GM21447 (cell line): ENCODE results near the gene BTF3.
A peak's percentile ranks its signal among the peaks of the same experiment; 100 is the strongest.
"Not testable (repeated sequence)": the region's sequence is repeated elsewhere in the genome, so short reads cannot be mapped to it uniquely, and the experiment has no call there.

Source experiments
- ATAC-seq: cut with Tn5 transposase; IDR thresholded peaks from one replicate; pipeline ENCODE4 v1.9.1; 2021; ENCODE audit not compliant: unreplicated experiment

Gene BTF3

DNA sequence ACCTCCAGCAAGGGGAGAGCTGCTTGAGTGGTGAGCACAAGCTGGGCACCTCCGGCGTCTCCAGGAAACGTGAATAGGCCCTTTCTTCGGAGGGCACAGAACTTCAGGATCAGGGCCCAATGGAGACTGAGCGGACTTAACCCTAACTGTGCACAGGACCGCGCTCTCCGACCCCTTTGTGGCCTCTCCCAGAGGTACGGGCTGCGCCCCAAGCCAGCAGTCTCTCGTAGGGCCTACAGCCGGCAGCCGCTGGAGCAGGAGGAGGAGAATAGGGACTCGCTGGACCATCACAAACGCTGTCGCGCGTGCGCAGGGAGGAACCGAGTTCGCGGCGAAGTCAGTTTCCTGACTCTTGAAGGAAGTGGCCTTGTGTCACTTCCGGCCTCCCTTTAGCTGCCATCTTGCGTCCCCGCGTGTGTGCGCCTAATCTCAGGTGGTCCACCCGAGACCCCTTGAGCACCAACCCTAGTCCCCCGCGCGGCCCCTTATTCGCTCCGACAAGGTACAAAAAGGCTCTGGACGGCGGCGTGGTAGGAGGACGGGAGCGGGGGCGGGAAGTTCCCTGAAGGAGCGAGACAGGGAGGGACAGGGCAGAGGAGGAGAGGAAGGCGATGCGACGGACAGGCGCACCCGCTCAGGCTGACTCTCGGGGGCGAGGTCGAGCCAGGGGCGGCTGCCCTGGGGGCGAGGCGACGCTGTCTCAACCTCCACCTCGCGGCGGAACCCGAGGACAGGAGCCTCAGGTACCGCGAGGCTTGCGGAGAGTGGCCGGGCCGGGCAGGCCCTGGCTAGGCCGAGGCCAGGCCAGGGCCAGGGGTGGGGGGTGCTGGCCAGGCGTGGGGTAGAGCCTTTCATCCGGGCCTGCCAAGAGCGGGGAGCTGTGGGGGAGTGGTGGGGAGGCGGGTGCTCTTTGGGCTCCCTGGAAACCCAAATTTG is at the start of gene BTF3:
Gene BTF3 (plus strand): TSS at position 386 of the 936 bp plus-strand sequence. CDS start 226 bp downstream, at position 612.
- peak; percentile 96 for ATAC-seq

DNA sequence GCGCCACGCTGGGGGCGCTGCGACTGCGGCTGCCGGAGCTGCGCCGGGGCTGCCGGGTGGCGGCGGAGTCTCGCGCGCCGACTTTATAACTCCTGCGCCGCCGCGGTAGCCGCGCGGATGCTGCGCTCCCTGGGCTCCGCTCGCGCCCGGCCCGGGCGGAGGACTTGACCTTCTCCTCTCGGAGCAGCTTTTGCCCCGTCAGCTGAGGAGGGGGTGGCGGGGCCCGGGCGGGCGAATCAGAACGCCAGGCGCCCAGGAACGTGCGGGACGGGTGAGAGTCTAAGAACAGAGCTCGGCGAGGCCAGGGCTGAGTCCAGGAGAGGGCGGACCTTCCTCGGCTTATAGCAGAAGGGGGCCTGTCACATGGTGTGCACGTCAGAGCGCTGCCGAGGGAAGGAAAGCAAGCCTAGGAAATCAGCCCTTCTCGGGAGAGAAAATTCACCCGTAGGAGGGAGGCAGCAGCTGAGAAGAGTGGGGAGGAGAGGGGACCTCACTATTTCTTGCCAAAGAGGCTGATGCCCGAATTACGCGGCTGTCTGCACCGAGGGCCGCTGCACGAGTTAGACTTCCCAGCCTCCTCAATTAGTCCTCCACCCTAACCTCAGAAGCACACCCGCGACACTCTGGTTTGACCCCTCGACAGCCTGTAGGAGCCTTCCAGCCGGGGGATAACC is 49.6 kb upstream of the BTF3 start, which contains the start of gene FOXD1:
Gene FOXD1 (minus strand): TSS at position 315 of the 674 bp plus-strand sequence. CDS start 415 bp downstream, outside the sequence.
- no peak for ATAC-seq

DNA sequence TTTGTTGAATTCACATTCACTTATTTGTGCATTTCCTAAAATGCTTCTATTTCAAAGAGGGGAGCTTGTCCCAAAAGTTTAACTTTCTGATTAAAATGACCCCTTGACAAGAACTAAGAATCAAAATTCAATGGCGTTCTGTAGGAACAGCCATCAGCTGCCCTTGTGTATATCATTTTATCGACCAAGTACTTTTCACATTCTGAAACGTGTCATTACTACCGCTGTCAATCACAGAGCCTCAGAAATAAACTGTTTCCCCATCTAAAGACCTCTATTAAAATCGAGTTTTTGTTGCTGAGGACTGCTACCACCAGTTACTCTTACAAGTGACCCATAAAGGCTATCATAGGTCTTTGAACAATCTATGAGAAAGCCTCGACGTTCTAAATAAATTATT is 48.1 kb upstream of the BTF3 start:
- no peak for ATAC-seq

DNA sequence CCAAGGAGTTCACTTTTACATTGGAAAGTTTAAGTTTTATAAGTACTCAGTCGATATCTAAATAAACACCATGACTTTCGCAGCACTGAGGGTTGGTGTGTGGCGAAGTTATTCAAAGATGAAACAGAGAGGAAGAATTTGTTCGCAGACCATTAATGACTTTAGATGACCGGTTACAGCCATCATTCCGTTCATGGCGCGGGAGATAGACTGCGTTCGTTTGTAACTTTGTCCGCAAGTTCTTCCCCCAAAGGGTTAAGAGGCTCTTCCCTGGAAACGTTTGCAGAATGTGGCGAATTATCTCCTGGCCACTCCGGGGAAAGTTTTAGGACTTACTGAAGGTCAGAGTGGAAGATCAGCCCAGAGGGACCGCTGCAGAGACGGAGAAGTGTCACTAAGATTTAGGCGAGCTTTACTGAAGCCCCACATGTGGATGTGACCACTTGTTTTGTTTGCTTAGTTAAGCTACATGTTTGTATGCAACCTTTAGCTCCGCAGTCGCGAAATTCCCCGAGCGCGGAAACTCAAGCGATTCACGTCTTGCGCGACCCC is 47.5 kb upstream of the BTF3 start:
- no peak for ATAC-seq

DNA sequence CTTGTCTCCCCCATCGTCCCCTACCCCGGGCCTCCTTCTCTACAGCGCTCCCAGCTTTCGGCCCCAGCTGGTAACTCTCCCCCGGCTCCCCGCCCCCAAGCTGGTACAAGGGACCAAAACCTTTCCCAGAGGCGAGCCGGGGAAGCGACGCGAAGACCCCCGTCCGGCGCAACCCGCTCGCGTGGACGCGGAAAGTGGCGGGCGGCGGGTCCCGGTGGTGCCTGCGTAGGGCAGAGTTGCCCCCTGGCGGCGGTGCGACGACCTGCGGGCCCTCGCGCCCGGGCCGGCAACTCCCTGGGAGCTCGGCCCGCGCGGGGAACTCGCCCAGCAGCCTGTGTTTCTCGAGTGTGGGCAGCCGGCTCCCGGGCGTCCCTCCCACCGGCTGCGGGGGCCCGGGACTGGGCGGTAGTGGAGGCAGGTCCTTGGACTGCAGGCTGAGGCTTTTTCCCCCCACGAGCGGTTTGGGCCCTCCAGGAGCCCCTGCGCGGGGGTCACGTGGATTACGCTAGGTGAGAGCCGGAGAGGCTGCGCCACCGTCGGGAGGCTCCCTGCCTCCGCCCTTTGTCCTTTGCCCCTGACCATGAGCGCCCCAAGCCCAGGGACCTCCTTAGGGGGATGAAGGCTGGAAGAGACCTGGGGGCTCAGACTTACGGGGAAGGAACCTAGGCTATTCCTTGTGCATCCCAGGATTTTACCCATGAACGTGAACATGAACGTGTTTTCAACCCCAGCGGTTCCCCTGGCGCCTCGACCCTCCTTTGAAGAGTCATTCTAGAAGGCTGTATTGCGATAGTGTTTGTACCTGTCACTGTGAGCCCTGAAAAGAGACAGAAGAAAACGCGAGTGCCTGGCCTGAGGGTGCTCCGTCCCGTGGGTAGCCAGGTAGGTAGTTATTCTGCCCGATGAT is 46.8 kb upstream of the BTF3 start:
- ATAC-seq = no peak

DNA sequence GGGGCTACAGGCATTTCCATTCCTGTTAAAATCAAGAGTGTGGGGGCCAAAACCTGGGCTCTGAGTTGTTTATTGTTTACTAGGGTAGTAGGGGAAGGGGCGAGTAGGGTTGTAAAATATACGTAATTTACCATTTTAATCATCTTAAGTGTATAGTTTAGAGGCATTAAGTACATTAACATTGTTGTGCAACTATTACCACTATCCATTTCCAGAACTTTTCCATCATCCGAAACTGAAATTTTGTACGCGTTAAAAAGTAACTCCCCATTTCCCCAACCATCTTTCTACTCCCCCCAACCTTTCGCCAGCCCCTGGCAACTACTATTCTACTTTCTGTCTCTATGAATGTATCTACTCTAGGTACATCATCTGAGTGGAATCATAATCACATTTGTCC is 46.0 kb upstream of the BTF3 start:
- ATAC-seq = no peak

DNA sequence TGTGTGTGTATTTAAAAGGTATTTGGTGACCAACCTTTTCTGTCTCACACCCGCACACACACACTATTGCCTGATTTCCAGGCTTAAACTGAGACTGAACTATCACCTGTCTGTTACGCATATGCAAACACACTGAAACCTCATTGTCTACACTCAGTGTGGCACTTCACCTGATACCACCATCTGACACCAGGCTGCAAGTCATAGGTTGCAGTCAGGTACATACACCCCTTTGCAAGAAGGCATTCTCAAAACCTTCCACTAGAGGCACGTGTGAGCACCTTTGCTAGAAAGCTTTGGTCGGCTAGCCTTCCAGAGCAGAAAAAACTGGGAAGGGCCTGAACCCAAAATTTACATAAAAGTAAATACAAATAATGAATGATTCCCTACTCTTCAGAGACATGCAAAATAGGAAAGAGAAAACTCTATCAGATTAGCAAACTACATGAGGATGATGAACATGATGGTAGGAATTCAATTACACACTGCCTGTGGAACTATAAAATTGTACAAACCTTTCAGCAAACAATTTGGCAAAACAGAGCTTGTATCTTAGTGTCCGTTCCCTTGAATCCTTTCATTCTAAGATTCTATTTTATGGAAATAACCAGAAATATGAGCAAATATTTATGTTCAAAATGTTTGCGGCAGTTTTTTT is 43.7 kb upstream of the BTF3 start:
- peak; percentile 58 for ATAC-seq

DNA sequence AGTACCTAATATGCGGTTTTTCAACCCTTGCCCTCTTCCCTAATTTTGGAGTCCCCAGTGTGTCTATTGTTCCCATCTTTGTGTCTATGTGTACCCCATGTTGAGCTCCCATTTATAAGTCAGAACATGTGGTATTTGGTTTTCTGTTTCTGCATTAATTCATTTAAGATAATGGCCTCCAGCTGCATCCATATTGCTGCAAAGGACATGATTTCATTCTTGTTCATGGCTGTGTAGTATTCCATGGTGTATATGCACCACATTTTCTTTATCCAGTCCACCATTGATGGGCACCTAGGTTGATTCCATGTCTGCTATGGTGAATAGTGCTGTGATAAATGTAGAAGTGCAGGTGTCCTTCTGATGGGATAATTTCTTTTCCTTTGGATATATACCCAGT is 41.8 kb upstream of the BTF3 start:
- not testable (repeated sequence) for ATAC-seq

DNA sequence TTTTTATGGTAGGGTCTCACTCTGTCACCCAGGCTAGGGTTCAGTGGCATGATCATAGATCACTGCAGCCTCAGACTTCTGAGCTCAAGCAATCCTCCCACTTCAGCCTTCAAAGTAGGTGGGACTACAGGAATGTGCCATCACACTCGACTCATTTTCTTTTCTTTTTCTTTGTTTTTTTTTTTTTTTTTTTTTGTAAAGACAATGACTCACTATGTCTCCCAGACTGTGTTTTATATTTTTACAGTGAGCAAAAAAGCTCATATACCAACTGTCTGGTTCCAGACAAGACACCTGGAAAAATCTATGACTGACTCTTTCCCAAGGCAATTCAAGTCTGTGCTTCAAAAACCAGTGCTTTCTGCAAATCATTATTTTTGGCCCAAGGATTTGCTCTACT is 38.9 kb upstream of the BTF3 start:
- ATAC-seq = no peak

DNA sequence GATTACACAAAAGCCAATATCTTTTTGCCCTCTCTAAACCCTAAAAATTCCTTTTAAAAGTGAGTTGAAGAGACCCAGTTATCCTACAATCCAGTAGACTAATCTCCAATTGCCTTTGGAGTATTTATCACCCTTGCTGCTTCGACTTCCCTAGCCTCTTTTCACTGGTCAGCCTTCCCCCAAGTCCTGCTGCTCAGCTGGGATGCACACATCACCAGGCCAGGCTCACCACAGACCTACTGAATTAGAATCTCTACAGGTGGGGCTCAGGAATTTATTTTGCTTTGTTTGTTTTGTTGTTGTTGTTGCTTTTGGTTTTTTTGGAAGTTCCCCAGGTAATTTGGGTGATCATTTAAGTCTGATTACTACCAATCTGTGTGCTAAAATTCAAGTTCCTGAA is 38.1 kb upstream of the BTF3 start:
- no peak for ATAC-seq

DNA sequence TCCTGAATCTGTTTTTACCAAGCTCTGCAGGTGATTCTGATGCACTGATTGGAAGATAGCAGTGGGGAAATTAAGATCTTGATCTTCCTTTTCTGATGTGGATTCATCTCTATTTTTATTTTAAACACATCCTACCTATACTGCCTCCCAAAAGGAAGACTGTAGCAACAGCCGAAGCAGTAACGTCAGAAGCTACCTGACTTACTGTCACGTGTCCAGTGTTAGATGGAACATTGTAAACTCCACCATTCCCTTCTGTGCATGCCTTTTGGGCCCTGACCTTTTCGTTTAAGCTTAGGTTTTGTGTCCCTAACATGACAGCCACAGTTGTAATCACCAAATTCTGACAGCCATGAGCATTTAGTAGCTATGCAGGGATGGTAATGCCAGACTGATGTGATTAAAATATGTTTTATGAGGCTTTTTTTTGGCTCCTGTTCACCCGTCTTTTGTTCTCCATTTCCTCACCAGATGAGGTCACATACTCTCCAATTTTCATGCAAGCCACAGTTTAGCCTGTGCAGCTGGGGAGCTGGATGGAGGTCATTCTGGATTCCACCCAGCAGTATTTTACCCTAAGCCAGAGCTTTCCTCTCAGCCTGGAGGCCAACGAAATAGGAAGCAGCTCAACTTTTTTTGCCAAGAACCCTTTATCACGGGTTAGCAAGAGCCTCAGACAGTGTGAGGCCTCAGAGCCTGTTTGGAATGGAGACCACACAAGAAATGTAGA is 34.1 kb upstream of the BTF3 start:
- ATAC-seq = no peak

DNA sequence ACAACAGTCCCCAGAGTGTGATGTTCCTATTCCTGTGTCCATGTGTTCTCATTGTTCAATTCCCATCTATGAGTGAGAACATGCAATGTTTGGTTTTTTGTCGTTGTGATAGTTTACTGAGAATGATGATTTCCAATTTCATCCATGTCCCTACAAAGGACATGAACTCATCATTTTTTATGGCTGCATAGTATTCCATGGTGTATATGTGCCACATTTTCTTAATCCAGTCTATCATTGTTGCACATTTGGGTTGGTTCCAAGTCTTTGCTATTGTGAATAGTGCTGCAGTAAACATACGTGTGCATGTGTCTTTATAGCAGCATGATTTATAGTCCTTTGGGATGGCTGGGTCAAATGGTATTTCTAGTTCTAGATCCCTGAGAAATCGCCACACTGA is 29.6 kb upstream of the BTF3 start:
- ATAC-seq = not testable (repeated sequence)

DNA sequence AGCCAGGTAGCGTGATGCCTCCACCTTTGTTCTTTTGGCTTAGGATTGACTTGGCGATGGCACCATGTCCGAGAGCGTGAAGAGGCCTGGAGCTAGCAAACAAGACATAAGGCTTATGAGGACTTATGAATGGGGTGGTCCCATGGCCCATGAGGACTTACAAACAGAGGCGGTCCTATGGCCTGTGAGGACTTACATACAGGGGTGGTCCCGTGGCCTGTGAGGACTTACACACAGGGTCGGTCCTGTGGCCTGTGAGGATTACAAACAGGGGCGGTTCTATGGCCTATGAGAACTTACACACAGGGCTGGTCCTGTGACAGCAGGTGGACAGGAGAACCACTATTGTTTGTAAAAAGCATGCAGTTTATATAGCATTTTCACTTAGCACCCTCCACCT is 28.4 kb upstream of the BTF3 start:
- ATAC-seq = no peak

DNA sequence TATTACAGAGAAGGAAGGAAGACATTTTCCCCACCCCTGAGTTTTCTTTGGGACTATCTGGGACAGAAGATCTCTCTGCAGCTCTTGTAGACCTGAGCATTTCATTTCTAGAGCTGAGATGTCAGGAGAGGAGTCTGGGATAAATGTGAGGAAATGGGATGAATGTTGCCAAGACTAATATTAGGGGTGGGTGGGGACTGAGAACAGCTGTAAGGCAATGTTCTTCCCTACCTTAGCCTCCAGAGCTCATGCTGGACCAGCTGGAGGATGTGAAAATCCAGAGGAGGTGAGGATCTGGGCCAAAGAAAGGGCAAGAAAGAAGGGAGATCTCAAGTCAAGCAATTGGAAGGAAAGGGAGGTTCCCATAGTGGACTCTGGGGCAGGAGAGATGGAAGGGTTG is 26.6 kb upstream of the BTF3 start:
- no peak for ATAC-seq

DNA sequence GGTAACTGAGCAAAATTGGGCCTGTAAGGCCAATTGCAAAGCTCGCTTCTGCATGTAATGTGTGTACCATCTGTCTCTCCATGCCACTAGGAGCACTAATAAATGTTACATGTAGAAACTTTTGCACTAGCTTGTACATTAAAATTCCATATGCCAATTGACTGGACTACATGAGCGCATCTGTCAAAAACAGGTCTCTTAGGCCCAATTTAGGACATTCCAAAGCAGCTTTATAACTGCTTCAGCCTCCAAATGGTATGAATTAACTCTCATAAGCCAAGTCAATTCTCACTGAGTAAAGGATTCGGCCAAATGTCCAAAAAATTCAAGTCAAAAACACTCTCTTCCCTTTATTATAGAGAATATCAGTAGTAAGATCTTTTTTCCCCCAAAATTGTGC is 26.1 kb upstream of the BTF3 start:
- ATAC-seq = no peak

DNA sequence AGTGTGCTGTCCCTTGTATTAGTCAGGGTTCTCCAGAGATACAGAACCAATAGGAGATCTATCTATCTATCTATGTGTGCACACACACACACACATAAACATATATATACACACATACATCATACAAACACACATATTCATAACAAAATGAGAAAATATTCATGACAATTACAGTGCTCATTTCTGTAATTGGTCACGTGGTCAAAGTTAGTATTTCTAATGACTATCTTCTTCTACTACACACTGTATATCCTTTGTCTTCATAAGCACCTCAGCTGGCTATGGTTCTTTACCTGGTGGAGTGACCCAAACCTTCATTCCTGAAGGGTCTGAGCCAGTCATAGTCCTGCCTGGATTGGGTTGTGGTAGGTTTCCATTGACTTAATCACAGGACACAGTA is 17.7 kb upstream of the BTF3 start:
- no peak for ATAC-seq

DNA sequence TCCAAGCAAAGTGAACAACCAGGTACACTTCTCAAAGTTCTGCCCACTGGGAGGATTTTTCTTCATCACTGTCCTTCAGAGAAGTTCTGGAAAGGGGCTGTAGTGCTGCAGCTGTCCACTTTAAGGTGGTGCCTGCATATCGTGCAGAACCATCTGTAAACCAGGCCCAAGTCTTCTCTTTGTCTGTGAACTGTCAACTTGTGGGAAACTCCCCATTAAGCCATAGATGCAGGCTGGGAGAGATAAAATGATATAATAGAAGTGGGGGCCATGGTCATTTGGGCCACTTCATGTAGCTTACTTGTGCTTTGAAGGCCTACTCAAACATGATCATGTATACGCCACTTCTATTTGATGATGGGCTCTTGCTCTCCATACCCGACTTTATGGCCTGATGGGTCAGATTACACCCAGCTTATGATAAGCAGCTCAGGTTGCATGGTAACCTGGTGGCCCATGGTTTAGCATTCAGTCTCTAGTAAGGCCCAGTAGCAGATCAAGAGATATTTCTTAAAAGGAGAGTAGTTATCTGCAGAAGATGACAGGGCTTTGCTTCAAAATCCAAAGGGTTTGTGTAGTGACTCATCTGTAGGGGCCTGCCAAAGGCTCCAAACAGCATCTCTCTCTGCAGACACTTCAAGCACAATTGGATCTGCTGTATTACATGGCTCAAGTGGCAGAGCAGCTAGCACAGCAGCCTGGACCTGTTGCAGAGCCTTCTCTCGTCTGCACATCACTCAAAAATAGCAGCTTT is 15.7 kb upstream of the BTF3 start:
- no peak for ATAC-seq

DNA sequence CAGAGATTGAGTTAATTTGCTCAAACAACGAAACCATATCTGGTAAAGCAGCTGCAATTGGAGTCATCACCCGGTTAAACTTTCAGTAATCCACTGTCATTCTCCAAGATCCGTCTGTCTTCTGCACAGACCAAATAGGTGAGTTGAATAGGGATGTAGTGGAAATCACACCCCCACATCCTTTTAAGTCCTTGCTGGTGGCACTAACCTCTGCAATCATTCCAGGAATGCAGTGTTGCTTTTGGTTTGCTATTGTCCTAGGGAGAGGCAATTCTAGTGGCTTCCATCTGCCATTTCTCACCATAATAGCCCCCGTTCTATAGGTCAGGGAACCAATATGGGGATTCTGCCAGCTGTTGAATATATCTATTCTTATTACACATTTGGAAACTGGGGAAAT is 14.6 kb upstream of the BTF3 start:
- no peak for ATAC-seq

DNA sequence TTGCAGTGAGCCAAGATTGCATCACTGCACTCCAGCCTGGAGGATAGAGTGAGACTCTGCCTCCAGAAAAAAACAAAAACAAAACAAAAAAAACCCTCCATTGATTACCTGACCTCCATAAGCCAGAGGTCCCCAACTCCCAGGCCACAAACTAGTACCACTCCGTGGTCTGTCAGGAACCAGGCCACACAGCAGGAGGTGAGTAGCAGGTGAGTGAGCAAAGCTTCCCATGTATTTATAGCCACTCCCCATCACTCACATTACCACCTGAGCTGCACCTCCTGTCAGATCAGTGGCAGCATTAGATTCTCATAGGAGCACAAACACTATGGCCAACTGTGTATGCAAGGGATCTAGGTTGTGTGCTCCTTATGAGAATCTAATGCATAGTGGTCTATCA is 13.7 kb upstream of the BTF3 start:
- ATAC-seq = no peak
